IPS-NIHi7 (cell line): ENCODE measurements around the gene NHLRC4.

ENCODE experiments used
- DNase-seq: peaks from one replicate; pipeline ENCODE4 v3.0.0; 2012; ENCODE audit warnings: mixed read lengths; ENCODE audit errors: extremely low spot score

NHLRC4 gene

DNA sequence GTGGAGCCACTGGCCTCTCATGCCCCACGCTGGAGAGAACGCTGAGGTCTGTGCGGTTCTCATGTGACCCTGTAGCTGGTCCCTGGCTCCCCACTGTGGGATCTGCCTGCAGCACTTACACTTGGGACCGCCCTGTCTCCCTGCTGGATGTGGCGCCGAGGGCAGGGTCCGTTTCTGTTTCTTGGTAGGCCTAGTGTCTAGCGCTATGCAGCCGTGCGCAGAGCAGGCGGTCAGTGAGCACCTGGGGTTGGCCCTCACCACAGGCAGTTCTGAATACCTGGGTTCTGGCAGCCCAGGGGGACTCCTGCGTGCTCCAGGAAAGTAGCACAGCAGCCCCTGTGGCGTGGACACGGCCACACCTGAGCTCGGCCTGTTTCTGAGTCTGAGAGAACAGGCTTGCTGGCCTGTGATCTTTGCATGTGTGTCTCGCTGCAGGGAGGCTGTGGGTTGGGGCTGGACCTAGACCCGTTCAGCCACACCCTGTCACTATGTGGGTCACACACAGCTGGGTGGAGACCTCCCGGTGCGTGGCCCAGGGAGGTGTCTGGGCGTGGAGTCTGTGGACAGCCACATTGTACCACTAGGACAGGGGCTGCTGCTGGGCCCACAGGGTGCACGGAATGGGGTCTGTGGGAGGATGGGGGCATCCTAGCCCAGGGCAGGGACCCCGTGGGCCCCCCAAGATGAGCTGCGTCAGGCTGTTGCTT is 36.5 kb upstream of the NHLRC4 start:
- no peak for DNase-seq

GRCh38 chr16:531494-532125 is 35.2 kb upstream of the NHLRC4 start:
- DNase-seq, result no peak

- DNase-seq, result peak; percentile 64
Measured at GRCh38 chr16:533391-534123, 33.2 kb upstream of the NHLRC4 start.

GRCh38 chr16:534135-534534 is 32.7 kb upstream of the NHLRC4 start:
- DNase-seq, result no peak

DNA sequence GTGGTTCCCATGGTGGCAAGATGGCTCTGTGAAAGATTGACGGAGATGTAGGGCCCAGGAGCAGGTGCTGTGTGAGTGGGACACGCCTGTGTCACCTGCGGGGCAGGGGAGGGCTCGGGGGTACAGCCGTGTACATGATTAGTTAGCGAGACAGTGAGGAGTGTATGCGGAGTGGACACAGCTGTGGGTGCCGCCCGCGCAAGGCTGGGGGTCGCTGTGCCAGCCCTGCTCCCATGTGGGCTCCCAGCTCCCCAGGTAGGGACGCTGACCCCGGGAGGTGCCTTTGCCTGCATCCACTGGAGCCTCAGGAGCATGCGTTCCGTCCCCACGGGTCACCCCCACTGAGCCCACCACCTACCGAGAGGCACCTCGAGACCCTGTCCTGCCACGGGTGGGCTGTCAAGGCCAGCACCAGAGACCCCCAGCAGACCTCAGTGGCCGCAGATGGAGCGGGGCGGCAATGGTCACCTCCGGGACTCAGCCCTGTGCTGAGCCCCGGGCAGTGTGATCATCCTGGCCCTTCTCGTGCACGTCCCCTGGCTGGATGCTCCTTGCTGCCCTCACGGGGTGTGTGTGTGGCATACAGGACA is 31.9 kb upstream of the NHLRC4 start:
- DNase-seq, result no peak

GRCh38 chr16:535446-536405 is 31.1 kb upstream of the NHLRC4 start:
- DNase-seq, result no peak

GRCh38 chr16:536746-537145 is 30.1 kb upstream of the NHLRC4 start:
- no peak for DNase-seq

GRCh38 chr16:537415-538335 is 29.1 kb upstream of the NHLRC4 start:
- no peak for DNase-seq

DNA sequence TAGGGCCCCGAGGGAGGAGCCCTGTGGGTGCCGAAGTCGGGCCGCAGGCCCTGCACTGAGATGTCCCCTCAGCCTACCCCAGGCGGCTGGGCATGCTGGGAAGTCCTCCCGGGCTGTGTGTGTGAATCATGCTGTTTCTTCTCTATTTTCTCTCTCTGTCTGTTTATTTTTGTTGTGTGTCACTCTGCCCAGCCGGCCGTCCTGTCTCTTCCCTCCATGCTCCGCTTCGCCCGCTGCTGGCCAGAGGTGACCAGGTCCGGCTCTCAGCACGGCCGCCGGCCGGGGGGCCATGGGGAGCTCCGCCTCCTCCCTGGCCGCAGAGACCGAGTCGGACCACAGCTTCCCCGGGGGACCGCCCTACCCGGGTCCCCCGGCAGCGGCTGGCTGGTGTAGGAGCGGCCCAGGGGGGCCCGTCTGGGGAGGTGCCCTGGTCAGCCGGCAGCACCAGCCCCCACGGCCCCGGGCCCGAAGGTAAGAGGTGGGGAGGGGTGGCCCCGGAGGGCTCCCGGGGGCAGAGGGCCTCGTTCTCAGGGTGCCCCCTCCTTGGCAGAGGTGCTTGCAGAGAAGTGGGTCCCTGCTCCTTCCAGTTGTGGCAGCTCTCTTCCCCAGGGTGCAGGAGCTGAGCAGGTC is 26.8 kb upstream of the NHLRC4 start:
- no peak for DNase-seq

GRCh38 chr16:540645-541340 is 26.0 kb upstream of the NHLRC4 start:
- DNase-seq, result no peak

DNA sequence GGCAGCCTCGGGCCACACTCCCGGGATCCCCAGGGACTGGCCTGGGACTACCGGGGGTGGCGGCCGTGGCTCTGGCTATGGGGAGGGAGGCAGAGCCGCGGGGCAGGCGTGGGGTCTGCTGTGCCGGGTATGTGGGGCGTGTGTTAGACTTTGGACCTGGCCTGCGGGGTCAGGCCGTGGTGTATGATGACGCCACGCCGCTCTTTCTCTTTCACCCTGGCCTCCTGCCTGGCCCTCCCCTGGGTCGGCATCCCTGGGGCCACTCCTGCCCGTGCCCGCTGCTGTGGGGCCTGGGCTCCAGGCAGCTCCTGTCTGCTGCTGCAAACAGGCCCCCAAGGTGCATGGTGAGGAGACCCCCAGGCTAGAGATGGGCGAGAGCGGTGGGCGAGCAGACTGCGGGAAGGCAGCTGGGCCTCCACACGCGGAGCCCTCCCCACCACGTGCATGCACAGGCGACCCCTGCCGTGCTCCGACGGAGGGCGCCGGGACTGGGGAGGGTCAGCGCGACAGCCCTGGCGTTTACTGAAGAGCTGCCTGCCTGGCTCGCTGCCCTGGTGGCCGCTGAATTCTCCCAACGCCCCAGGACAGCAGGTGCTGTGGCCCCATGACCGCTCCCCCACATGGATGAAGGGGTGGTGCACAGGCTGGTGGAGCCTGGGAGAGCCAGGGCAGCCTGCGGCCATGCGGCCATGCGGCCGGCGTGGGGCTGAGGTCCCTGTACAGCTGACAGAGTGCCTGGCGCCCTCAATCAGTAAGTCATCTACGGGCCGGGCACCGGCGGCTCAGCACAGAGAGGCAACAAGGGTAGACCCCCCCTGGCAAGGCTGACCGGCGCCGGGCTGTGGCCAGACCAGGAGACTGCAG is 23.3 kb upstream of the NHLRC4 start:
- DNase-seq, result no peak

GRCh38 chr16:544517-544916 is 22.3 kb upstream of the NHLRC4 start:
- DNase-seq, result no peak

DNA sequence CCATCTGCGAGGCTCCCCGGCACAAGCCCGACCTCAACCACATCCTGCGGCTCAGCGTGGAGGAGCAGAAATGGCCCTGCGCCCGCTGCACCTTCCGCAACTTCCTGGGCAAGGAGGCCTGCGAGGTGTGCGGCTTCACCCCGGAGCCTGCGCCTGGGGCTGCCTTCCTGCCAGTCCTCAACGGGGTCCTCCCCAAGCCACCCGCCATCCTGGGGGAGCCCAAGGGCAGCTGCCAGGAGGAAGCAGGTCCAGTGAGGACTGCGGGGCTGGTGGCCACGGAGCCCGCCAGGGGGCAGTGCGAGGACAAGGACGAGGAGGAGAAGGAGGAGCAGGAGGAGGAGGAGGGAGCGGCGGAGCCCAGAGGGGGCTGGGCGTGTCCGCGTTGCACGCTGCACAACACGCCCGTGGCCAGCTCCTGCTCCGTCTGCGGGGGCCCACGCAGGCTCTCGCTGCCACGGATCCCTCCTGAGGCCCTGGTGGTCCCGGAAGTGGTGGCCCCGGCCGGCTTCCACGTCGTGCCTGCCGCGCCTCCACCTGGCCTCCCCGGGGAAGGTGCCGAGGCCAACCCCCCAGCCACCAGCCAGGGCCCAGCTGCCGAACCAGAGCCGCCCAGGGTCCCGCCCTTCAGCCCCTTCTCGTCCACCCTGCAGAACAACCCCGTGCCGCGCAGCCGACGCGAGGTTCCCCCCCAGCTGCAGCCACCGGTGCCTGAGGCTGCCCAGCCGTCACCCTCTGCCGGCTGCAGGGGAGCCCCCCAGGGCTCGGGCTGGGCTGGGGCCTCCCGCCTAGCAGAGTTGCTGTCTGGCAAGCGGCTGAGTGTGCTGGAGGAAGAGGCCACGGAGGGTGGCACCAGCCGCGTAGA is 19.7 kb upstream of the NHLRC4 start:
- DNase-seq, result peak; percentile 79

DNA sequence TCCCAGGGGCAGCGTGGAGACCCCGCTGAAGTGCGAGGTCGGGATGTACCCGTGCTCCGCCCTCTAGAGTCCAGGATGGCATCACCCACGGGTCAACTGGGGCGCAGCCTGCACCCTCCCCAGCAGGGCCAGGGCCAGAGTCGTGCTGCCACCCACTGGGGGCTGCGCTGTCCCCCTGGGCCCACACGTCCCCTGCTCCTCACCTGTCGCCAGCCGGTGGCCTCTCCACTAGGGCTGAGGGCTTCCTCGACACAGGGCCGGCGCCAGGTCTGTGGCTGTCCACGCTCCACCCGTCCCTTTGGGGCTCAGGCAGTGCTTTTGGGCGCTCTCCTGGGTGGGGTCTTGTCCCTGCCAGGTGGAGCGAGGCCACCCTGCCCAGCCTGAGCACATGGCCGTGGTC is 18.2 kb upstream of the NHLRC4 start:
- DNase-seq, result no peak

DNA sequence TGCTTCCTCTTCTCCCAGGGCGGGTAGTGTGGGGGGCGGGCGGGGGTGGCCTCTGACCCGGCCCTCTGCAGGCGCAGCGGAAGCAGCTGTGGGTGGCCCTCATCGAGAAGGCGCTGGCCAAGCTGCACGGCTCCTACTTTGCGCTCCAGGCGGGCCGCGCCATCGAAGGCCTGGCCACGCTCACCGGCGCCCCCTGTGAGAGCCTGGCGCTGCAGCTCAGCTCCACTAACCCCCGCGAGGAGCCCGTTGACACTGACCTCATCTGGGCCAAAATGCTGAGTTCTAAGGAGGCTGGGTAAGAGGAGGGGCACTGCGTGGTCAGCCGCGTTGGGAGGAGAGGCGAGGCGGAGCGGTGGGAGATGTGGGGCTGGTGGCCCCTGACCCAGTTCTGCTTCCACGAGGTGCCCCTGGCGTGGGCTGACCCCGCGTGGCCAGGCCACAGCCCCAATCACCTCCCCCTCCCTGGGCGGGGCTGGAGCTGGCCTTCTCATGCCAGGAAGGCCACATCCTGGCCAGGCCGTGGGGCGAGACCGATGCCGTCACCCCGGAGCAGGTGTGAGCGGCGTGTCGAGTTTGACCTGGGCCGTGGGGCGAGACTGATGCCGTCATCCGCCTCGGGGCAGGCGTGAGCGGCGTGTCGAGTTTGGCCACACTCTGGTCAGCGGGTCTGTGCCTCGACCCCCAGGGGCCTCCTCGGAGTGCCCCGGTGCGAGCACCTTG is 17.1 kb upstream of the NHLRC4 start:
- peak; percentile 78 for DNase-seq

DNA sequence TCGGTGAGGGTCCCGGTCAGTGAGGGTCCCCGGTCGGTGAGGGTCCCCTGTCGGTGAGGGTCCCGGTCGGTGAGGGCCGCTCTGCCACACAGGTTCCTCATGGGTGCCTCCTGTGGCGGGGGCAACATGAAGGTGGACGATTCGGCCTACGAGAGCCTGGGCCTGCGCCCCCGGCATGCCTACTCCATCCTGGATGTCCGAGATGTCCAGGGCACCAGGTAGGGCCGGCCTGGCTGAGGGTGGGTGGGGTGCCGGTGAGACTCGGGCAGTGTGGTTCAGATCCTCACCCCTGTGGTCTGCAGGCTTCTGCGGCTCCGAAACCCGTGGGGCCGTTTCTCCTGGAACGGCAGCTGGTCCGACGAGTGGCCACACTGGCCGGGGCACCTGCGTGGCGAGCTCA is 15.6 kb upstream of the NHLRC4 start:
- no peak for DNase-seq

GRCh38 chr16:552171-552570 is 14.6 kb upstream of the NHLRC4 start:
- no peak for DNase-seq
